22Rv1 (cell line): ENCODE results near the gene TAX1BP1.

ENCODE experiments used
- ZFX ChIP-seq: fragments of 450-650 bp; IDR thresholded peaks from 2 replicates; pipeline ENCODE4 v1.6.1; 2017; ENCODE audit warnings: antibody characterized with exemption, borderline replicate concordance
- TF ChIP-seq, protein P1 (sequence below): fragments of 450-650 bp; IDR thresholded peaks from 2 replicates; pipeline ENCODE4 v1.5.1; 2017; ENCODE audit warnings: mild to moderate bottlenecking

DNA sequence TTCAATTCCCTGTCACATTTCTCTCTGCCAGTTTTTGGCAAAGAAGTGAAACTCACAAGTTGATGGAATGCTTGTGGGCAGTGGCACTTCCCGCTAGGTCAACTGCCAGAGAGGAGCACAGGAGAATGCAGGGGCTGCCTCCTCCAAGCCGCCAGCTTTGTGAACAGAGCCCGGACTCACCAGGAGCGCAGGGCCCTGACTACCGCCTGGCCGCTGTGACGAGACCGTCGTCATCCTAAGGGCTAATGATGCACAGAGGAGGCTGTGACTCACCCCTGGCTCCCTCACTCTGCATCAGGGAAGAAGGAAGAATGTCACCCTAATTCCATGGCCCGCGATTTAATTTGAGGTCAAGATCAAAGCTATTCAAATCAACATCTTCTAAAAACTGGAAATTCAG lies 123.9 kb downstream of the TAX1BP1 start:
- TF ChIP-seq, protein P1, sequence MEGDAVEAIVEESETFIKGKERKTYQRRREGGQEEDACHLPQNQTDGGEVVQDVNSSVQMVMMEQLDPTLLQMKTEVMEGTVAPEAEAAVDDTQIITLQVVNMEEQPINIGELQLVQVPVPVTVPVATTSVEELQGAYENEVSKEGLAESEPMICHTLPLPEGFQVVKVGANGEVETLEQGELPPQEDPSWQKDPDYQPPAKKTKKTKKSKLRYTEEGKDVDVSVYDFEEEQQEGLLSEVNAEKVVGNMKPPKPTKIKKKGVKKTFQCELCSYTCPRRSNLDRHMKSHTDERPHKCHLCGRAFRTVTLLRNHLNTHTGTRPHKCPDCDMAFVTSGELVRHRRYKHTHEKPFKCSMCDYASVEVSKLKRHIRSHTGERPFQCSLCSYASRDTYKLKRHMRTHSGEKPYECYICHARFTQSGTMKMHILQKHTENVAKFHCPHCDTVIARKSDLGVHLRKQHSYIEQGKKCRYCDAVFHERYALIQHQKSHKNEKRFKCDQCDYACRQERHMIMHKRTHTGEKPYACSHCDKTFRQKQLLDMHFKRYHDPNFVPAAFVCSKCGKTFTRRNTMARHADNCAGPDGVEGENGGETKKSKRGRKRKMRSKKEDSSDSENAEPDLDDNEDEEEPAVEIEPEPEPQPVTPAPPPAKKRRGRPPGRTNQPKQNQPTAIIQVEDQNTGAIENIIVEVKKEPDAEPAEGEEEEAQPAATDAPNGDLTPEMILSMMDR, result no peak
- TF ChIP-seq ZFX, result no peak
